GM18508 (cell line): Measurements from ENCODE around the gene DNAJB11.
"Not testable (repeated sequence)": the region's sequence is repeated elsewhere in the genome, so short reads cannot be mapped to it uniquely, and the experiment has no call there.

Experiments used
- ATAC-seq: cut with Tn5 transposase; IDR thresholded peaks from one replicate; pipeline ENCODE4 v1.9.1; 2021; ENCODE audit warnings: moderate number of reproducible peaks; ENCODE audit not compliant: insufficient read depth, unreplicated experiment

The DNAJB11 gene

GRCh38 chr3:186549497-186549896 lies 21.0 kb upstream of the DNAJB11 start:
- no peak for ATAC-seq

GRCh38 chr3:186551387-186551786 lies 19.1 kb upstream of the DNAJB11 start:
- ATAC-seq = no peak

GRCh38 chr3:186552408-186553031 lies 18.0 kb upstream of the DNAJB11 start:
- no peak for ATAC-seq

GRCh38 chr3:186564586-186564985 lies 5.9 kb upstream of the DNAJB11 start:
- no peak for ATAC-seq

GRCh38 chr3:186566772-186567071 lies 3.8 kb upstream of the DNAJB11 start:
- ATAC-seq = no peak

DNA sequence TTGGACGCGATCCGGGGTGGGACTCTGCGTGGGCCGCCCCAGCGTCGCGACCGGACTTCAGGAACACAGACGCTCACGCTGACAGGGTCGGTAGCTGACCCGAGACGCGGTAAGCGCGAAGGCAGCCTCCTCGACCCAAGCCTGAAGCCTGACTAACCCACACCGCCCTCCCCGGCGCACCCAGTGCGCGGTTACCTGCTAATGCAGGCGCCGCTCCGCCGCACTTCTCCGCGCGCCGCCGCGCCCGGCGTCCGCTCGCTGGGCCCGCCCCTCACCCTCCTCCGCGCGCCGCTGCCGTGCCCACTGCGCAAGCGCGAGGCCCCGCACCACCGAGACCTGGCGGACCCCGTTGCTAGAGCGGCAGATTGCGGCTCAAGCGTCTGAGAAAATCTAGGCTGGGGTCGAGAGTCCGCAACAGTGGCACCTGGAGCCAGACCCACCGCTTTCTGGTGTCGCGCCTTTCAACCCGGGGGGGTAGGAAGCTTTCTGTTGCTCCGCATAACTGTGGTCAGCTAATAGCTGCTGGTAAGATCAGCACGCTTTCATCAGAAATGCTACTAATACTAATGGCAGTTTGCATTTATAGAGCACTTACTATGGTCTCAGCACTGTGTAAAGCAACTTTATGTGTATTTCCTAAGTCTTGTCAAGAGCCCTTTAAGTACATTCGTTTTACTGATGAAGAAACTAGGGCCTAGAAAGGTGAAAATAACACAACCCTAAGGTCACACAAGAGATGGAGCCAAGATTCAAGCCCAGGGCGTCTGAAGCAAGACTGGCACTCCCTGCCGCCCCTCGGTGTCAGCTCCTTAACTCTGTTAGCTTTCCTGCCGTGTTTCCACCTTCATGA lies 3.2 kb upstream of the DNAJB11 start, which contains the start of gene TBCCD1:
TBCCD1 (minus strand) TSS at position 268 of the 850 bp plus-strand sequence. CDS start 3,010 bp downstream, outside the sequence.
- peak; percentile 25 for ATAC-seq

GRCh38 chr3:186569361-186569760 lies 1.2 kb upstream of the DNAJB11 start:
- not testable (repeated sequence) for ATAC-seq

GRCh38 chr3:186569779-186570095 lies 783 bp upstream of the DNAJB11 start:
- no peak for ATAC-seq

DNA sequence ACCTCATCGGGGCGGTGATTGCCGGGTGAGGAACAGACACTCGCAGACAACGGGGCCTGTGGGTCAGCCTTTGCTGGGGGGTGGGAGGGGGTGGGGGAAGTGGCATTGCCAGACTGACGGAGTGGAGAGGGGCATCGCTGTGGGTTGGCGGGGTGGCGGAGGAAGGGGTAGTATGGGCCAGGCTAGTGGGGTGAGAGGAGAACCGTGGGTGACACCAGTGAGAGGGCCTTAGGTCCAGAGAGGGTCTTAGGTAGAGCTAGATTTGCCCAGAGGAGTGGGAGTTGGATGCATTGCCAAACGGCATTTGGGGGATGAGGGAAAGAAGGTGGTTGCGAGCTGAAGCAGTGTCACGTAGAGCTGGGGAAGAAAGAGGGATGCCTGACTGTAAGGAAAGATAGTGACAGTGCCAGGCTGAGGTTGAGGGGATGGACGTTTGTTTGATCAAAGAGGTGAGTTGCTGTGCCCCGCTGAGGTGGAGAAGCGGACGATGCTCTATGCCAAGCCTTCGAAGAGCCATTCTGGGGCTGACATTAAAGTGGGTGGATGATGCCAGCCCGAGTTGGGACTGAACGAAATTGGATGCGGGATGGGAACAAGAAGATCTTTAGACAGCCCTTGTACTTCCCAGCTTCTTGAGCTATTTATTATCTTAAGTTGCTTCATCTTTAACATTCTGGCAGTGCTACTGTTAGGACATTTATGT lies 572 bp downstream of the DNAJB11 start:
- ATAC-seq = no peak

- ATAC-seq = no peak
These were observed 1.1 kb downstream of the DNAJB11 start for GRCh38 chr3:186571644-186572013.

GRCh38 chr3:186577521-186577920 lies 7.0 kb downstream of the DNAJB11 start:
- ATAC-seq = no peak

DNA sequence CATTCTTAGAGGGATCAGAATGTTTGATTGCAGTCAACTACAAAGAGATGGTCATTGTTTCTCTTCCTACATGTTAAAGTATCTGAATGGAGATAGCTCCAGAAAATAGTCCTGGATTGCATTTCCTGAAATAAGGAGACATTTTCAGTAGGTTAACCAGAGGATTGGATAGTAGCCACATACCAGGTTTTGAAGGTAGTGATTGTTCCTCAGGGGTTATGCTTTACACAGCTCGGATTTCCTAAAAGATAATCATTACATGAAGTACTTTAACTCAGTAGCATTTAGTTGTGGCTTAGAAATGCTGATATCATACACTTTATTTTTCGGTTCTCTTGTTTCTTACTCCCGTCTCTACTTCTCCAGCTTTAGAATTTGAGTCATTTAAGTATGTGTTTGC lies 10.3 kb downstream of the DNAJB11 start:
- ATAC-seq = no peak

- ATAC-seq = no peak
These were observed 12.0 kb downstream of the DNAJB11 start for GRCh38 chr3:186582541-186582940.

DNA sequence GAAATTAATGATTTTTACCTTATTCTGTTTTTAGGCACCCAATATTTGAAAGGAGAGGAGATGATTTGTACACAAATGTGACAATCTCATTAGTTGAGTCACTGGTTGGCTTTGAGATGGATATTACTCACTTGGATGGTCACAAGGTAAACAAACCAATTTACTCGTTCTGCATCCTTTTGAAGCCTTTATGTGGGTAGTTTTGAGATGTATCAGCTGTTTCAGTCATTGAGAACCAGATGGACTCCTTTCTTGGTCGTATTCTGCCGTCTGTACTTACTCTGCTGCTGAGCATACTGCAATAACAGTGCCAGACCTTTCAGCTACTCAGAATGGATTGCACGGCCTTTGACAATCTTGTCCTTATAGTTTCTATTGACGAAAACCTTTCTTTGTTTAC lies 13.3 kb downstream of the DNAJB11 start:
- no peak for ATAC-seq

DNA sequence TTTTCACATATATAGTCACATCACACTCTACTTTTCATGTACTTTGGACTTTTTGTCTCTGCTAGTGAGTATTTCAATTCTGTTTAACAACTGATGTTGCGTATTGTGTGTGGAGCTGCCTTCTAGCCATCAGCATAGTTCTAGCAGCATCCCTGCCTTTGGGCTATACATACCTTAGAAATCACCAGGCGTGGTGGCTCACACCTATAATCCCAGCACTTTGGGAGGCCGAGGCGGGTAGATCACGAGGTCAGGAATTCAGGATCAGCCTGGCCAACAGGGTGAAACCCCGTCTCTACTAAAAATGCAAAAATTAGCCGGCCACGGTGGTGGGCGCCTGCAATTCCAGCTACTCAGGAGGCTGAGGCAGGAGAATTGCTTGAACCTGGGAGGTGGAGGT lies 15.7 kb downstream of the DNAJB11 start:
- not testable (repeated sequence) for ATAC-seq

GRCh38 chr3:186587183-186587582 lies 16.7 kb downstream of the DNAJB11 start:
- no peak for ATAC-seq

- ATAC-seq = no peak
These were observed 18.1 kb downstream of the DNAJB11 start for GRCh38 chr3:186588632-186589031.

DNA sequence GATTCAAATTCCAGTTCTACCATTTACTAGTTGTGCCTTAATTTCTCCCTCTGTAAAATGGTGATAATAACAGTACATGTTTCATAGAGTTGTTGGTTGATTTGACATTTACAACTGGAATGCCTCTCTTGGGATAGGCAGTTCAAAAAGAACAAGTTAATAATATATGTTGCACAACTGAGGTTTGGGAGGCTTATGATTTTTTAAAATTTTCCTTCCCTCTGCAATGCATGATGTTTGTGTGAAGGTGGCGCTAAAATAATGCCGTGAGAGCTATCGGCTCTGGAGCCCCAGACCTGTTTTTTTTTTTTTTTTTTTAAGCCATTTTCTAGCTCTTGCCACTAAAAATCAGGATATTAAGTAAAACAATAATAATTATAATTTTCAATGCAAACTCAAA lies 18.6 kb downstream of the DNAJB11 start:
- no peak for ATAC-seq

DNA sequence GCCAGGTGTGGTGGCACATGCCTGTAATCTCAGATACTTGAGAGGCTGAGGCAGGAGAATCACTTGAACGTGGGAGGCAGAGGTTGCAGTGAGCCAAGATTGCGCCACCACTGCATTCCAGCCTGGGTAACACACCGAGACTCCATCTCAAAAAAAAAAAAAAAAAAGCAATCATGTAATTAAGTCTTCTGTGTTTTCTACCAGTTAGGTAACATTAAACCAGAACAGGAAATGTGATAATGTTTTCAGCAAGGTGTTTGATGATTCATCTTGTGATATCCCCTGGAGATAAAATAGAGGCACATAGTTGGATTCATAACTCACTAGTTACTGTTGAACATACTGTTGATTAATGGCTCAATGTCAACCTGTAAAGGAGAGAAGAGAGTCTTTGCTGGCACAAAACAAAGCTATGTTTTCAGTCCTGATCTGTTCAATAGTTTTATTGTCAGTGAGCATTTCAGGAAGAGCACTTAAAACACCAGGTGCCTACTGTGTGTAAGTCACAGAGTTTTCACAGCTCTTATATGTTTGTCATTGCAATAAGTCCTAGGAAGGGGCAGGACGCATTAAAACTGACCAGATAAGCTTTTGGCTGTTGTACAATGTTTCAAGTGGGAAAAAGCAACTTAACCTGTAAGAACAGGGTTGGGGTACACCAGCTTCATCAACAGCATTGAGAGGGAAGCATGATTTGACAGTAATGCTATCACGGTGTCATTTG lies 19.5 kb downstream of the DNAJB11 start:
- no peak for ATAC-seq

DNA sequence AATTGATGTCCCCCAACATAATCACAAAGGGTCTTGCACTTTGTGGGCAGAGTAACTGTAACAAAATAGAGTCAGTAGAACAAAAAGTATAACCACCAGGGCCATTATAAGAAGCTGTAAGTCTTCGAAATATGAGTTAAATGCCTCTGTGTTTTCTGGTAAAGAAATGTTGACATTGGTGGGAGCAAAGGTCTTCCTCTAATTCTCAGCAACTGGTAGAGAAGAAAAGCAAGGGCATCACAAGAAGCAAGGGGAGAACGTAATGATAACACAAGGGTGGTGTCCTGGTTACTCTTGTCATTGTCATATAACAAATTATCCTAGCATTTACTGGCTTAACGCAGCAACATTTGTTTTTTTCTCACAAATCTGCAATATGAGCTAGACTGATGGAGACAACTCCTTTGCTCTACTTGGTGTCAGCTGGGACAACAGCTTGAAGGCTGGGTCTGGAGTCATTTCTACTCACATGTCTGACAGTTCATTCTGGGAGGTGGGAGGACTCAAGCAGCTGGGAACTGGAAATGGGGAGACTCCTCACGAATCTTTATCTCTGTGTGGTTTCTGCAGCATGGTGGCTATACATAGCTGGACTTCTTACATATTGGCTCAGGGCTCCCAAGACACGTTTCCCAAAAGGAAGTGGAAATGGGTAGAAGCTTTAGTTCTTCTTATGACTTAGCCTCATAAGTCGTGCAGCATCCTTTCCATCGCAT lies 20.2 kb downstream of the DNAJB11 start:
- ATAC-seq = no peak
